Measurements from ENCODE around the gene PIGC. TPM values are rescaled to one million over a fixed set of nuclear protein-coding genes. Genes with fewer than 3 reads are reported as not detected.
A peak's percentile ranks its signal among the peaks of the same experiment; 100 is the strongest.

PIGC gene
- total and polyA plus RNA-seq, 4 experiments from 2014 or later, result 48.9 to 132 (median 79.2) TPM

DNA sequence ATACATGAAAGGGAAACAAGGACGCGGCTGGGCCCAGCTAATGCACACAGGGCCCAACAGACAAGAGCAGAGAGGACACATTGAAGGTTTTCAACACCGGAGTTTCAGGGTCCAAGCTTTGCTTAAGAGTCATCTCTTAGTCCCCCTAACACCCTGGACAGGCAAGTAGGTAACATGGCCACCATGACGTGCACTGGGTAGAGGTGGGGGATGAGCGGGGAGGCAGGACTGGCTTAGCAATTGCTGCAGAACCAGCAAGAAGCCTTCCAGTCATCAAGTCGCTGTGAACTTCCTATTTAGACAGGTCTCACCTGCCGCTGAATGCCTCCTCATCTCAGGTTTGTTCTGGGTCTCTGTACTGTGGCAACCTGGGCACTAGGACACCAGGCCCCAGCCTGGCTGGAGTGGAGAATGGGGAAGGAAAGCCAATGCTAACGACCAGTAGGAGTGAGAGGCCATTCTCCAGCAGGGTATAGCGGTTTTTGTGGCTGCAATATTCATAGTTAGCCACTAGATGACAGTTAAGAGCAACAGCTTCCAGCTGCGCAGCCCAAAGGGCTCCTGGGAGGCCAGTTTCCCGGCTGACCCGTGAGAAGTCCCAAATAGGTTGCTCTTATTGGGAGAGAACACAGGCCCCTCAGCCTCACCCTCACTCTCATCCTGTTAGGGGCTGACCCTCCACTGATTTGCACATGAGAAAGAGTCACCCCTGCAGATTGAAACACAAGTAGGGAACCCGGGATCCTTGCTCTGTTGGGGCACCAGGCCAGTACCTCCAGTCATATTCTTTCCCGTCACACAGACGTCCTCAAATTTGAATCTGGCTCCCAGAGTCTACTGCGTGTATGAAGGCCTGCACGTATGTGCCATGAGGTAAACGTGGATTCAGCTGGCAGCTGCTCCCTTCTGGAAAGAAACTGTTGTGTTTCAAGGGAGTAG, 6.0 kb upstream of the PIGC start:
- H3K4me1 Mint-ChIP-seq, result peaks cover 5 to 32% (median 20%) of the 10 kb centered on the region in 4 donors
- no peaks in the 10 kb centered on the region for H3K27me3 ChIP-seq (ENCODE audit: insufficient read depth, low read length)
- ChIA-PET POLR2A (ENCODE audit: partially characterized antibody) (interaction anchor here (0.6 to 1.6 kb wide), 4 partner anchors 18 to 655 kb away, joined by 3 to 5 read pairs (median 4); no protein-coding TSS in a partner anchor), CTCF (ENCODE audit: partially characterized antibody) (interaction anchor here (0.9 to 3.8 kb wide), 8 partner anchors 8 to 279 kb away, joined by 3 to 14 read pairs (median 8); no protein-coding TSS in a partner anchor)
- no peaks in the 10 kb centered on the region for H3K9me3 Mint-ChIP-seq
- no peak overlapping the region for H3K27ac ChIP-seq (ENCODE audit: low read depth, low read length)
- peak overlapping the region in 7 of 8 donors; percentile 10 to 69 (median 39) for H3K4me3 Mint-ChIP-seq
- H3K9me3 ChIP-seq (ENCODE audit: control insufficient read depth in 1 of 2, low read length in 2 of 2), result no peaks in the 10 kb centered on the region
- no peak overlapping the region for H3K4me3 ChIP-seq (ENCODE audit: low read length in 2 of 2)
- H3K36me3 Mint-ChIP-seq, result no peaks in the 10 kb centered on the region
- no peaks in the 10 kb centered on the region for H3K36me3 ChIP-seq (ENCODE audit: insufficient read depth, low read length)
- peaks cover 21% of the 10 kb centered on the region for H3K4me1 ChIP-seq (ENCODE audit: insufficient read depth, low read length)
- no peaks in the 10 kb centered on the region for H3K27me3 Mint-ChIP-seq
- intact Hi-C loops (cut with micrococcal nuclease), result loop anchor here (1.0 to 2.0 kb wide), 4 partner anchors 83 to 755 kb away; partner anchors contain the start of gene SUCO
- peak overlapping the region in 3 of 7 donors; percentile 34 to 84 (median 70) for H3K27ac Mint-ChIP-seq
- peak; percentile 26 to 46 (median 33) for DNase-seq

DNA sequence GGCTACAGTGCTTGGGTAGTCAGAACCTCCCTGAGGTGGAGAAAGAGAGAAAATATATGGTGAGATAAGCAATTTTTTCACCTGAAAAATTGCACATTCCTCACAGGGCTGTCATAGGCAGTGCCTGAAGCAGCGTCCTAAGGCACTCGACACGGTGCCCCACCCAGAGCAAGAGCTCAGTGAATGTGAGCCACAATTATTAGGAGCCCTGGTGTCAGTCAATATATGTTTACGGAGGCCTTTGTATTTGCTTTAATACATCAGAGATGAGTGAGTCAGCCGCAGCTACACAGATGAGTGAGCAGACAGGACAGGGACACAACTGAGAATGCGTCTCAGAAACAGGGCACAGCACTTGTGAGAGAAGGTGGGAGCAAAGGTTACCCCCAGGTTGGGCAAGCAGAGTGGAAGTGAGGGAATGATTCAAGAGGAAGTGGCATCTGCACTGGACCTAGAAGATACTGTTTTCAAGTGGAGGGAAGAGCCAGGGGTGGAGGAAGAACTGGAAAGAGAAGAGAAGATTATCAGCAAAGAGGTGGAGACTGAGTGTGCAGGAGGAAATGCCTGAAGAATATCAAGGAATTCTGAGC, 5.2 kb upstream of the PIGC start:
- ChIA-PET CTCF (ENCODE audit: partially characterized antibody) (interaction anchor here (1.1 to 3.8 kb wide), 4 partner anchors 9 to 293 kb away, joined by 3 to 14 read pairs (median 6); no protein-coding TSS in a partner anchor), POLR2A (ENCODE audit: partially characterized antibody) (no interaction called here)
- no peak for DNase-seq
- H3K4me1 Mint-ChIP-seq, result peaks cover 9 to 37% (median 24%) of the 10 kb centered on the region in 4 donors
- Histone ChIP-seq H3K9me3 (ENCODE audit: control insufficient read depth in 1 of 2, low read length in 2 of 2) (no peaks in the 10 kb centered on the region), H3K36me3 (ENCODE audit: insufficient read depth, low read length) (no peaks in the 10 kb centered on the region), H3K27me3 (ENCODE audit: insufficient read depth, low read length) (no peaks in the 10 kb centered on the region), H3K4me3 (ENCODE audit: low read length in 2 of 2) (no peak overlapping the region), H3K4me1 (ENCODE audit: insufficient read depth, low read length) (peaks cover 27% of the 10 kb centered on the region), H3K27ac (ENCODE audit: low read depth, low read length) (no peak overlapping the region)
- H3K27me3 Mint-ChIP-seq, result no peaks in the 10 kb centered on the region
- no peaks in the 10 kb centered on the region for H3K36me3 Mint-ChIP-seq
- peak overlapping the region in 2 of 7 donors; percentile 34 to 84 for H3K27ac Mint-ChIP-seq
- intact Hi-C loops (cut with micrococcal nuclease), result no loop called here
- no peak overlapping the region for H3K4me3 Mint-ChIP-seq
- no peaks in the 10 kb centered on the region for H3K9me3 Mint-ChIP-seq

DNA sequence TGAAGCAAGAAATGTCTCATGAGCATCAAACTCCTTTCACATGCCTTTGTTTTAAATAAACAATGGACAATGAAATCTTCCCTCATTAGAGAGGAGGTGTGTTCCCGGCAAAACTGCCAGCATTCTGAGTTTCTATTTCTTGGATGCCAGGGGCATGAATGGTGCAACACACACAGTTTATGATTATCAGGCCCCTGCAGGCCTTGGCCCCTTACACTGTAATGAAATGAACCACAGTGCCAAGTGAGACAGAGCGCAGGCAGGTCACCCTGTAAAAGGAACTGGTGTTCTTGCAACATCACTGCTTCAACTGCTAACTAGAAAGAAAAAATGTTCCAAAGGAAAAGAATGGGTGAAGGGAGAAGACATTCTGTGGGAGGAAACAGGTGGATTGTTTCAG, 3.8 kb upstream of the PIGC start:
- H3K27me3 Mint-ChIP-seq, result no peaks in the 10 kb centered on the region
- Histone ChIP-seq H3K4me3 (ENCODE audit: low read length in 2 of 2) (no peak overlapping the region), H3K4me1 (ENCODE audit: insufficient read depth, low read length) (peaks cover 34% of the 10 kb centered on the region), H3K9me3 (ENCODE audit: control insufficient read depth in 1 of 2, low read length in 2 of 2) (no peaks in the 10 kb centered on the region), H3K27ac (ENCODE audit: low read depth, low read length) (no peak overlapping the region), H3K27me3 (ENCODE audit: insufficient read depth, low read length) (no peaks in the 10 kb centered on the region), H3K36me3 (ENCODE audit: insufficient read depth, low read length) (no peaks in the 10 kb centered on the region)
- peaks cover 14 to 51% (median 31%) of the 10 kb centered on the region in 4 donors for H3K4me1 Mint-ChIP-seq
- DNase-seq, result peak in 1 of 5 donors; percentile 17
- ChIA-PET POLR2A (ENCODE audit: partially characterized antibody) (no interaction called here), CTCF (ENCODE audit: partially characterized antibody) (no interaction called here)
- no peaks in the 10 kb centered on the region for H3K9me3 Mint-ChIP-seq
- no peak overlapping the region for H3K4me3 Mint-ChIP-seq
- intact Hi-C loops (cut with micrococcal nuclease), result no loop called here
- peaks cover 0 to 7% of the 10 kb centered on the region in 2 donors for H3K36me3 Mint-ChIP-seq
- no peak overlapping the region for H3K27ac Mint-ChIP-seq

DNA sequence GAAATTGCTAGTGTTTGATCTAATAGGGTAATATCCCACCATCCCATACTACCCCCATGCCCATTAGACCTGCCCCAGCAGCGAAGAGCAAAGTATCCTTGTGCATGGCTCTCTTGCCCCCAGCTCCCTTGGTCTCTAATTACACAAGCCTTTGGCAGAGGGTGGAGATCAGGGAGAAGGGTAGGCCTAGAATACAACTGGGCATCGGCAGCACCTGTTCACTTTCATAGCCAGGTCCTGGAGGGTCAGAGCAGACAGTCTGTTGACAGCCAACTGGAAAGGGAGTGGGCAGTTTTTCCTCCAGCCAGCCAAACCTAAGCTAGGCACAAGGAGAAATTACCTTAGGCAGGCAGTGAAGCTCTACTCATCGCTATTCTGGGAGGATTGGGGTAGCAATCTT, 2.7 kb upstream of the PIGC start:
- Histone ChIP-seq H3K9me3 (ENCODE audit: control insufficient read depth in 1 of 2, low read length in 2 of 2) (no peaks in the 10 kb centered on the region), H3K4me3 (ENCODE audit: low read length in 2 of 2) (no peak overlapping the region), H3K27me3 (ENCODE audit: insufficient read depth, low read length) (no peaks in the 10 kb centered on the region), H3K27ac (ENCODE audit: low read depth, low read length) (no peak overlapping the region), H3K4me1 (ENCODE audit: insufficient read depth, low read length) (peaks cover 45% of the 10 kb centered on the region), H3K36me3 (ENCODE audit: insufficient read depth, low read length) (no peaks in the 10 kb centered on the region)
- no peak overlapping the region for H3K4me3 Mint-ChIP-seq
- H3K36me3 Mint-ChIP-seq, result peaks cover 11 to 18% of the 10 kb centered on the region in 2 donors
- peak overlapping the region in 1 of 7 donors; percentile 44 for H3K27ac Mint-ChIP-seq
- POLR2A ChIA-PET (ENCODE audit: partially characterized antibody), result interaction anchor here (0.6 to 0.8 kb wide), 2 partner anchors 15 to 17 kb away, joined by 3 to 4 read pairs; no protein-coding TSS in a partner anchor
- H3K9me3 Mint-ChIP-seq, result no peaks in the 10 kb centered on the region
- no peak for DNase-seq
- CTCF ChIA-PET (ENCODE audit: partially characterized antibody), result interaction anchor here (0.8 to 2.1 kb wide), 5 partner anchors 17 to 444 kb away, joined by 3 to 5 read pairs (median 4); no protein-coding TSS in a partner anchor
- intact Hi-C loops (cut with micrococcal nuclease), result no loop called here
- H3K4me1 Mint-ChIP-seq, result peaks cover 25 to 57% (median 42%) of the 10 kb centered on the region in 4 donors
- H3K27me3 Mint-ChIP-seq, result no peaks in the 10 kb centered on the region

DNA sequence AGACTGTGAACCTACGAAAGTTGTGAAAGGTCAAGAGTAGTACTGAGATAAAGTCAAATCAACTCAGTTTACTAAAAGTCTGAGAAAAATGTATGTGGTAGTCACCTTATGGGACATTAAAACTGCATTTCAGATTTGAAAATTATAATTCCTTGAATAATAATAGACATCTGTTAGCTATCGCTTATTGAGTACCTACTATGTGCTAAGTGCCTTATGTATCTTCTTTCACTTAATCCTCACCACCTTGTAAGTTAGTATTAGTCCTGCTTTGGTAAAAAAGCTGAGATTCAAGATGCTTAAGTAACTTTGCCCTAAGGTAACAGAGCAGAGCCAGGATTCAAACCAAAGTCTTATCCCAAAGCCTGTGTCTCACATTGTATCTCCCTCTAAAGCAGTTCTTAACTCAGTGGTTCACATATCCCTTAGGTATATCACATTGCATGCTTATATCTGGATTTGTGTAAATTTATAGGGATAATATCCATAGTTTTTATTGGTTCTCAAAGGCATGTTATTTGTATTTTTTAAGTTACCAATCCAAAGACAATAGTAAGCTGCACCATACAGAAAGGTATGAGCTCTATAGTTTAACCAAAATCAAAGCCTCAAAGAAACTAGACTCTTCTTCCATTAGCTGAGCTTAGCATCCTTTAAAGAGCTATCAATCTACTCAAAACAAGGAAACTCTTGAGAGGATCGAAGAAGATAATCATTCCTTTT, 865 bp downstream of the PIGC start:
- intact Hi-C loops (cut with micrococcal nuclease), result loop anchor here (5.0 kb wide), 2 partner anchors 46 to 261 kb away; no protein-coding TSS in a partner anchor
- peaks cover 36% of the 10 kb centered on the region for H3K4me1 ChIP-seq (ENCODE audit: insufficient read depth, low read length)
- no peaks in the 10 kb centered on the region for H3K9me3 ChIP-seq (ENCODE audit: control insufficient read depth in 1 of 2, low read length in 2 of 2)
- no peaks in the 10 kb centered on the region for H3K36me3 ChIP-seq (ENCODE audit: insufficient read depth, low read length)
- H3K27me3 ChIP-seq (ENCODE audit: insufficient read depth, low read length), result no peaks in the 10 kb centered on the region
- H3K36me3 Mint-ChIP-seq, result peaks cover 29 to 36% of the 10 kb centered on the region in 2 donors
- peak overlapping the region; percentile 67 for H3K27ac ChIP-seq (ENCODE audit: low read depth, low read length)
- H3K4me3 ChIP-seq (ENCODE audit: low read length in 2 of 2), result peak overlapping the region; percentile 44 to 83
- H3K9me3 Mint-ChIP-seq, result no peaks in the 10 kb centered on the region
- peak overlapping the region; percentile 92 to 98 (median 96) for H3K4me3 Mint-ChIP-seq
- H3K27ac Mint-ChIP-seq, result peak overlapping the region; percentile 89 to 97 (median 95)
- POLR2A ChIA-PET (ENCODE audit: partially characterized antibody), result interaction anchor here (0.9 to 3.4 kb wide), 8 partner anchors 8 to 700 kb away, joined by 3 to 24 read pairs (median 4); no protein-coding TSS in a partner anchor
- H3K27me3 Mint-ChIP-seq, result no peaks in the 10 kb centered on the region
- CTCF ChIA-PET (ENCODE audit: partially characterized antibody), result interaction anchor here (0.9 to 5.9 kb wide), 17 partner anchors 9 to 643 kb away, joined by 3 to 135 read pairs (median 4); no protein-coding TSS in a partner anchor
- peak in 1 of 5 donors; percentile 15 for DNase-seq
- H3K4me1 Mint-ChIP-seq, result peaks cover 34 to 53% (median 41%) of the 10 kb centered on the region in 4 donors

DNA sequence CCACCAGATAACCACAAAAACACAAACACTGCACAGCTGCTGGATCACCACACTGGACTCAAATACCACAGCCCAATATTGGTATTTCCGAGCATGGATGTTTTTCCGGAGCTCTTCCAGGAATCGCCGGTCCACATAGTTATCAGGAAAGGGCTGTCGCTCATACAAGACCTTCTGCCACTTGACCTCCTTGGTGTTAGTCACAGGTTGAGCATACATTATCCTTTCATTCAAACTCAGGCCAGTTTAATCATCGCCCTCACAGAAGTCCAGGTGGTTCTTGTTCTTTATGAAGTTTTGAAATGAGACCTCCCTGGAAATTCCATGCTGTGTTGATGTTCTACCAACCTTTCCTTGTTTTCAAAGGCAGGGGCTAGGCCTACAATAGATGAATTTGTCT, 1.5 kb downstream of the PIGC start:
- Histone ChIP-seq H3K4me1 (ENCODE audit: insufficient read depth, low read length) (peaks cover 36% of the 10 kb centered on the region), H3K27me3 (ENCODE audit: insufficient read depth, low read length) (no peaks in the 10 kb centered on the region), H3K4me3 (ENCODE audit: low read length in 2 of 2) (peak overlapping the region in 1 of 2 donors; percentile 83), H3K9me3 (ENCODE audit: control insufficient read depth in 1 of 2, low read length in 2 of 2) (no peaks in the 10 kb centered on the region), H3K36me3 (ENCODE audit: insufficient read depth, low read length) (no peaks in the 10 kb centered on the region), H3K27ac (ENCODE audit: low read depth, low read length) (no peak overlapping the region)
- no peak for DNase-seq
- intact Hi-C loops (cut with micrococcal nuclease), result loop anchor here (5.0 kb wide), 2 partner anchors 45 to 260 kb away; no protein-coding TSS in a partner anchor
- peaks cover 34 to 54% (median 41%) of the 10 kb centered on the region in 4 donors for H3K4me1 Mint-ChIP-seq
- H3K27ac Mint-ChIP-seq, result peak overlapping the region; percentile 37 to 91 (median 67)
- H3K9me3 Mint-ChIP-seq, result no peaks in the 10 kb centered on the region
- CTCF ChIA-PET (ENCODE audit: partially characterized antibody), result interaction anchor here (1.3 to 5.9 kb wide), 8 partner anchors 9 to 643 kb away, joined by 3 to 135 read pairs (median 6); no protein-coding TSS in a partner anchor
- no peaks in the 10 kb centered on the region for H3K27me3 Mint-ChIP-seq
- H3K4me3 Mint-ChIP-seq, result peak overlapping the region; percentile 32 to 98 (median 96)
- peaks cover 29 to 36% of the 10 kb centered on the region in 2 donors for H3K36me3 Mint-ChIP-seq
- POLR2A ChIA-PET (ENCODE audit: partially characterized antibody), result interaction anchor here (1.0 to 3.4 kb wide), 5 partner anchors 9 to 92 kb away, joined by 3 to 24 read pairs (median 3); no protein-coding TSS in a partner anchor
